Tibial artery (tissue), 4 donors: Measurements from ENCODE around the gene GPR55.

ENCODE experiments used
- DNase-seq, 2 donors: peaks; one replicate each; pipeline ENCODE4 v3.0.0-alpha.2; 2019
- H3K27ac ChIP-seq, 2 donors: fragments of 200-600 bp; sonication (generic) in 1 of 2; 1 replicate in 1 of 2; 2 replicates in 1 of 2; pipeline ENCODE4 v1.5.1; 2018 to 2019; ENCODE audit warnings: mild to moderate bottlenecking in 1 of 2
- H3K27me3 ChIP-seq, 2 donors: fragments of 200-600 bp; sonication (generic) in 1 of 2; one replicate each; pipeline versions ENCODE4 v1.5.1 to v1.6.0; 2016 to 2019
- H3K36me3 ChIP-seq, 3 donors: fragments of 200-600 bp; sonication (generic) in 2 of 3; one replicate each; pipeline ENCODE4 v1.5.1; 2016 to 2019; ENCODE audit warnings: mild to moderate bottlenecking in 2 of 3
- H3K4me1 ChIP-seq, 4 donors: fragments of 200-600 bp; sonication (generic) in 2 of 4; 1 replicate in 3 of 4; 2 replicates in 1 of 4; pipeline ENCODE4 v1.5.1; 2016 to 2019
- H3K4me3 ChIP-seq, 2 donors: fragments of 200-600 bp; sonication (generic) in 1 of 2; 1 replicate in 1 of 2; 2 replicates in 1 of 2; pipeline ENCODE4 v1.5.1; 2018 to 2019; ENCODE audit warnings: mild to moderate bottlenecking in 2 of 2
- H3K9me3 ChIP-seq, 3 donors: fragments of 200-600 bp; sonication (generic) in 1 of 3; one replicate each; pipeline ENCODE4 v1.5.1; 2016 to 2019
- CTCF ChIP-seq, 2 experiments: fragments of 200-600 bp in 1 of 2; fragments of 450-650 bp in 1 of 2; IDR thresholded peaks; one replicate each; pipeline ENCODE4 v1.5.1; 2017 to 2019; ENCODE audit warnings: antibody characterized with exemption in 2 of 2, mild to moderate bottlenecking in 1 of 2, moderate library complexity in 1 of 2
- intact Hi-C: fragments of 100-400 bp; cut with DNase I; formaldehyde crosslinking; loops from one replicate; pipeline ENCODE4 v1.15.0; 2023; ENCODE audit warnings: low total_unique reads

The GPR55 gene

GRCh38 chr2:230889911-230890601 lies 35.0 kb downstream of the GPR55 start:
- Histone ChIP-seq H3K27me3 (peaks cover 0 to 26% of the 10 kb centered on the region in 2 donors), H3K4me3 (no peak overlapping the region), H3K4me1 (no peaks in the 10 kb centered on the region), H3K9me3 (peaks cover 0 to 5% (median 0%) of the 10 kb centered on the region in 3 donors), H3K27ac (no peak overlapping the region), H3K36me3 (no peaks in the 10 kb centered on the region)
- TF ChIP-seq CTCF (IDR thresholded peaks at IDR 0.05): no peak
- intact Hi-C loops: no loop called here
- no peak for DNase-seq

- Histone ChIP-seq H3K4me1 (no peaks in the 10 kb centered on the region), H3K9me3 (peaks cover 0 to 5% (median 0%) of the 10 kb centered on the region in 3 donors), H3K27ac (no peak overlapping the region), H3K27me3 (peaks cover 0 to 26% of the 10 kb centered on the region in 2 donors), H3K4me3 (no peak overlapping the region), H3K36me3 (no peaks in the 10 kb centered on the region)
- TF ChIP-seq CTCF (IDR thresholded peaks at IDR 0.05): no peak
- no peak for DNase-seq
- intact Hi-C loops: no loop called here
Observed at GRCh38 chr2:230888824-230889400, 36.1 kb downstream of the GPR55 start.

GRCh38 chr2:230887342-230887741 lies 37.7 kb downstream of the GPR55 start:
- intact Hi-C loops: no loop called here
- Histone ChIP-seq H3K27me3 (peaks cover 0 to 13% of the 10 kb centered on the region in 2 donors), H3K9me3 (peaks cover 0 to 2% (median 0%) of the 10 kb centered on the region in 3 donors), H3K36me3 (no peaks in the 10 kb centered on the region), H3K4me1 (no peaks in the 10 kb centered on the region), H3K4me3 (no peak overlapping the region), H3K27ac (no peak overlapping the region)
- no peak for TF ChIP-seq CTCF (IDR thresholded peaks at IDR 0.05)
- no peak for DNase-seq

- Histone ChIP-seq H3K9me3 (no peaks in the 10 kb centered on the region), H3K36me3 (no peaks in the 10 kb centered on the region), H3K4me3 (no peak overlapping the region), H3K4me1 (no peaks in the 10 kb centered on the region), H3K27ac (no peak overlapping the region), H3K27me3 (peaks cover 0 to 13% of the 10 kb centered on the region in 2 donors)
- TF ChIP-seq CTCF (IDR thresholded peaks at IDR 0.05): no peak
- intact Hi-C loops: no loop called here
- no peak for DNase-seq
Observed at GRCh38 chr2:230886671-230887071, 38.4 kb downstream of the GPR55 start.

- H3K27me3 ChIP-seq: peaks cover 0 to 13% of the 10 kb centered on the region in 2 donors
- H3K27ac ChIP-seq: no peak overlapping the region
- H3K4me1 ChIP-seq: no peaks in the 10 kb centered on the region
- TF ChIP-seq CTCF (IDR thresholded peaks at IDR 0.05): no peak
- intact Hi-C loops: no loop called here
- H3K36me3 ChIP-seq: no peaks in the 10 kb centered on the region
- H3K4me3 ChIP-seq: no peak overlapping the region
- no peaks in the 10 kb centered on the region for H3K9me3 ChIP-seq
- no peak for DNase-seq
Observed at GRCh38 chr2:230886206-230886605, 38.8 kb downstream of the GPR55 start.
